HepG2 (cell line): Measurements from ENCODE around the gene TMEM131. TPM values are rescaled to one million over a fixed set of nuclear protein-coding genes. Genes with fewer than 3 reads are reported as not detected.

Experiments
- JUNB ChIP-seq: sonication (generic); formaldehyde crosslinking; IDR thresholded peaks from 2 replicates; pipeline ENCODE4 v1.8.0; 2022; ENCODE audit warnings: missing genetic modification reagents, mild to moderate bottlenecking, borderline replicate concordance
- PATZ1 ChIP-seq: sonication (generic); formaldehyde crosslinking; IDR thresholded peaks from 2 replicates; pipeline ENCODE4 v1.4.0; 2020; ENCODE audit warnings: missing genetic modification reagents
- SMAD3 ChIP-seq: sonication (generic); formaldehyde crosslinking; IDR thresholded peaks from 2 replicates; pipeline ENCODE4 v1.4.0; 2020; ENCODE audit warnings: missing genetic modification reagents
- SNAPC4 ChIP-seq: sonication (generic); formaldehyde crosslinking; IDR thresholded peaks from 2 replicates; pipeline ENCODE4 v1.4.0; 2020; ENCODE audit warnings: mild to moderate bottlenecking, missing genetic modification reagents
- ZBTB20 ChIP-seq: sonication (generic); formaldehyde crosslinking; IDR thresholded peaks from 2 replicates; pipeline ENCODE4 v1.8.1; 2023; ENCODE audit warnings: missing genetic modification reagents, low read depth, mild to moderate bottlenecking, borderline replicate concordance
- ZBTB3 ChIP-seq: sonication (generic); formaldehyde crosslinking; IDR thresholded peaks from 2 replicates; pipeline ENCODE4 v1.4.0; 2020; ENCODE audit warnings: low read depth, mild to moderate bottlenecking, moderate library complexity, missing genetic modification reagents, borderline replicate concordance
- ZBTB42 ChIP-seq: sonication (generic); formaldehyde crosslinking; IDR thresholded peaks from 2 replicates; pipeline ENCODE4 v1.5.0; 2020; ENCODE audit warnings: mild to moderate bottlenecking, missing genetic modification reagents
- ZNF678 ChIP-seq: sonication (generic); formaldehyde crosslinking; IDR thresholded peaks from 2 replicates; pipeline ENCODE4 v1.4.0; 2020; ENCODE audit warnings: mild to moderate bottlenecking, missing genetic modification reagents
- ZSCAN29 ChIP-seq: sonication (generic); formaldehyde crosslinking; conservative IDR thresholded peaks from 2 replicates; pipeline ENCODE4 v1.4.0; 2020; ENCODE audit warnings: mild to moderate bottlenecking, missing genetic modification reagents
- polyA plus RNA-seq, 8 experiments: library from polyadenylated mRNA; depleted of rRNA in 3 of 8; stranded (reverse) in 7 of 8; unstranded in 1 of 8; fragments of >200 nt; fragmentation: Illumina TruSeq in 4 of 8; extraction: Trizol in 4 of 8; gene quantifications; 2 replicates each; pipeline versions ENCODE4 v1.2.1 to v1.2.3, GENCODE V29; 2011 to 2016; ENCODE audit warnings: low read depth in 4 of 8, missing spikeins in 1 of 8, mixed read lengths in 1 of 8; ENCODE audit not compliant: insufficient read depth in 1 of 8
- total RNA-seq, 5 experiments: library from RNA; depleted of rRNA; stranded (reverse); fragments of >200 nt; fragmentation: Illumina TruSeq; extraction: Trizol; gene quantifications; 2 replicates each; pipeline ENCODE4 v1.2.3, GENCODE V29; 2016; ENCODE audit warnings: low read depth in 1 of 5

TMEM131 gene
- total and polyA plus RNA-seq, 2 of the 13 experiments (the other 11 are each of a cell fraction or from before 2014, with no cell fraction given) = 17.9 to 19.5 TPM

- TF ChIP-seq PATZ1 (no peak), ZSCAN29 (CRISPR knock-in tag) (no peak), ZBTB3 (CRISPR knock-in tag) (no peak), SMAD3 (CRISPR knock-in tag) (no peak), ZBTB42 (CRISPR knock-in tag) (no peak), SNAPC4 (CRISPR knock-in tag) (no peak), ZNF678 (CRISPR knock-in tag) (no peak), JUNB (CRISPR knock-in tag) (no peak), ZBTB20 (CRISPR knock-in tag) (no peak)
Observed at GRCh38 chr2:97981961-97982360, 13.8 kb downstream of the TMEM131 start (continued).
